Liver (tissue), 9 donors: ENCODE measurements around the gene FAM13A. TPM values are rescaled to one million over a fixed set of nuclear protein-coding genes. Genes with fewer than 3 reads are reported as not detected.

Experiments
- DNase-seq: peaks from one replicate; pipeline ENCODE4 v3.0.0-alpha.2; 2017; ENCODE audit warnings: low spot score
- H3K27ac ChIP-seq, 2 donors: one replicate each; pipeline ENCODE4 v1.7.0; 2013; ENCODE audit warnings: inconsistent platforms in 2 of 2, low read length in 2 of 2, control low read depth in 1 of 2, low read depth in 1 of 2, mild to moderate bottlenecking in 1 of 2
- H3K27me3 ChIP-seq, 4 donors: one replicate each; pipeline versions ENCODE4 v1.6.1 to v1.7.0; 2013; ENCODE audit warnings: low read length in 3 of 4, inconsistent platforms in 1 of 4, mild to moderate bottlenecking in 1 of 4, moderate library complexity in 1 of 4; ENCODE audit not compliant: control insufficient read depth in 4 of 4, insufficient read depth in 4 of 4
- H3K36me3 ChIP-seq, 4 donors: one replicate each; pipeline versions ENCODE4 v1.6.1 to v1.7.0; 2013; ENCODE audit warnings: low read length in 3 of 4, mild to moderate bottlenecking in 3 of 4, low read depth in 1 of 4, moderate library complexity in 1 of 4; ENCODE audit not compliant: control insufficient read depth in 4 of 4, insufficient read depth in 3 of 4
- H3K4me1 ChIP-seq, 4 donors: one replicate each; pipeline versions ENCODE4 v1.6.1 to v1.7.0; 2013; ENCODE audit warnings: low read length in 3 of 4, mild to moderate bottlenecking in 3 of 4, moderate library complexity in 1 of 4; ENCODE audit not compliant: control insufficient read depth in 4 of 4, insufficient read depth in 4 of 4
- H3K4me3 ChIP-seq, 3 donors: one replicate each; pipeline versions ENCODE4 v1.6.1 to v1.7.0; 2013; ENCODE audit warnings: low read length in 3 of 3, control low read depth in 1 of 3, low read depth in 1 of 3, mild to moderate bottlenecking in 1 of 3
- H3K9ac ChIP-seq, 2 donors: one replicate each; pipeline ENCODE4 v1.7.0; 2013; ENCODE audit warnings: low read length in 2 of 2, mild to moderate bottlenecking in 2 of 2, moderate library complexity in 2 of 2, control low read depth in 1 of 2, low read depth in 1 of 2
- H3K9me3 ChIP-seq, 4 donors: one replicate each; pipeline versions ENCODE4 v1.6.1 to v1.7.0; 2013; ENCODE audit warnings: low read length in 3 of 4; ENCODE audit not compliant: control insufficient read depth in 4 of 4
- ATF3 ChIP-seq: IDR thresholded peaks from 2 replicates; pipeline ENCODE4 v1.6.1; 2016; ENCODE audit warnings: antibody characterized with exemption
- CTCF ChIP-seq: fragments of 150-350 bp; IDR thresholded peaks from 2 replicates; pipeline ENCODE4 v1.5.1; 2017; ENCODE audit warnings: improper control_type of control experiment, low read depth, low read length; ENCODE audit not compliant: missing input control
- EGR1 ChIP-seq, 2 donors: IDR thresholded peaks; 2 replicates each; pipeline ENCODE4 v1.6.1; 2016 to 2018; ENCODE audit warnings: antibody characterized with exemption in 2 of 2, low read depth in 2 of 2
- FOXA2 ChIP-seq: IDR thresholded peaks from 2 replicates; pipeline ENCODE4 v1.6.1; 2016; ENCODE audit warnings: antibody characterized with exemption
- GABPA ChIP-seq, 2 donors: IDR thresholded peaks in 1 of 2; conservative IDR thresholded peaks in 1 of 2; 2 replicates each; pipeline ENCODE4 v1.6.1; 2016; ENCODE audit warnings: antibody characterized with exemption in 2 of 2, mild to moderate bottlenecking in 1 of 2, moderate library complexity in 1 of 2
- HNF4A ChIP-seq, 2 donors: conservative IDR thresholded peaks; 2 replicates each; pipeline ENCODE4 v1.6.1; 2016; ENCODE audit warnings: antibody characterized with exemption in 2 of 2, mild to moderate bottlenecking in 2 of 2
- JUND ChIP-seq, 2 donors: IDR thresholded peaks; 2 replicates each; pipeline ENCODE4 v1.6.1; 2016; ENCODE audit warnings: antibody characterized with exemption in 2 of 2
- MAX ChIP-seq: IDR thresholded peaks from 2 replicates; pipeline ENCODE4 v1.6.1; 2016; ENCODE audit warnings: antibody characterized with exemption
- NR2F2 ChIP-seq: IDR thresholded peaks from 2 replicates; pipeline ENCODE4 v1.6.1; 2016; ENCODE audit warnings: antibody characterized with exemption
- RAD21 ChIP-seq, 2 donors: IDR thresholded peaks; 2 replicates each; pipeline ENCODE4 v1.6.1; 2016; ENCODE audit warnings: antibody characterized with exemption in 2 of 2, mild to moderate bottlenecking in 2 of 2
- REST ChIP-seq: IDR thresholded peaks from 2 replicates; pipeline ENCODE4 v1.6.1; 2016; ENCODE audit warnings: antibody characterized with exemption, mild to moderate bottlenecking
- RXRA ChIP-seq, 2 donors: IDR thresholded peaks; 2 replicates each; pipeline ENCODE4 v1.6.1; 2017 to 2018; ENCODE audit warnings: antibody characterized with exemption in 2 of 2, mild to moderate bottlenecking in 1 of 2
- SP1 ChIP-seq: IDR thresholded peaks from 2 replicates; pipeline ENCODE4 v1.6.1; 2018; ENCODE audit warnings: antibody characterized with exemption, mild to moderate bottlenecking
- TAF1 ChIP-seq: conservative IDR thresholded peaks from 2 replicates; pipeline ENCODE4 v1.6.1; 2016; ENCODE audit warnings: antibody characterized with exemption, mild to moderate bottlenecking
- YY1 ChIP-seq: IDR thresholded peaks from 2 replicates; pipeline ENCODE4 v1.6.1; 2016; ENCODE audit warnings: antibody characterized with exemption, mild to moderate bottlenecking
- ZBTB33 ChIP-seq: IDR thresholded peaks from 2 replicates; pipeline ENCODE4 v1.6.1; 2016; ENCODE audit warnings: antibody characterized with exemption
- WGBS: extraction: QIAGEN DNeasy Blood & Tissue Kit; methylation state at CpG from one replicate; pipeline ENCODE4 v1.1.7; 2013; 5-methylcytosine and 5-hydroxymethylcytosine counted together
- polyA plus RNA-seq, 2 donors: library from polyadenylated mRNA; stranded (reverse) in 1 of 2; unstranded in 1 of 2; fragments of 200-250 nt in 1 of 2; fragments of >200 nt in 1 of 2; fragmentation: Nextera tagmentation in 1 of 2; extraction: Ambion mirVana in 1 of 2; gene quantifications; one replicate each; pipeline versions ENCODE4 v1.2.1 to v1.2.3, GENCODE V29; 2013 to 2015
- total RNA-seq, 2 donors: library from RNA; depleted of rRNA; stranded (reverse); fragments of >200 nt; gene quantifications; one replicate each; pipeline ENCODE4 v1.2.3, GENCODE V29; 2014
- donor health status: healthy.
- donor health status: healthy.
- donor health status: healthy.
- donor health status: healthy.
- donor health status: healthy.

The FAM13A gene
- total and polyA plus RNA-seq, 4 donors, result 14.9 to 52.9 (median 27.6) TPM

GRCh38 chr4:89055157-89056080 lies 1.6 kb downstream of the FAM13A start:
- Histone ChIP-seq H3K27ac (no peak overlapping the region), H3K36me3 (no peaks in the 10 kb centered on the region), H3K9ac (no peak overlapping the region), H3K9me3 (no peaks in the 10 kb centered on the region), H3K27me3 (no peaks in the 10 kb centered on the region), H3K4me1 (peaks cover 0 to 10% (median 0%) of the 10 kb centered on the region in 4 donors), H3K4me3 (no peak overlapping the region)
- no peak for TF ChIP-seq SP1
- no peak for TF ChIP-seq ZBTB33
- no peak for DNase-seq
- WGBS, result 76% methylated on average over 1 of the region's 1 CpG

GRCh38 chr4:89054627-89055026 lies 2.4 kb downstream of the FAM13A start:
- H3K36me3 ChIP-seq, result no peaks in the 10 kb centered on the region
- H3K9ac ChIP-seq, result no peak overlapping the region
- H3K9me3 ChIP-seq, result no peaks in the 10 kb centered on the region
- TF ChIP-seq FOXA2 (no peak), SP1 (no peak), JUND (IDR thresholded peaks at IDR 0.05) (no peak), HNF4A (conservative IDR thresholded peaks at IDR 0.05) (no peak), CTCF (no peak), RAD21 (IDR thresholded peaks at IDR 0.05) (no peak), ZBTB33 (no peak), TAF1 (no peak), EGR1 (IDR thresholded peaks at IDR 0.05; ENCODE audit: low read depth in 2 of 2) (no peak), YY1 (no peak), NR2F2 (no peak), MAX (no peak), REST (no peak), GABPA (IDR thresholded peaks at IDR 0.05 in 1 of 2, conservative IDR thresholded peaks at IDR 0.05 in 1 of 2) (no peak), ATF3 (no peak), RXRA (IDR thresholded peaks at IDR 0.05) (no peak)
- peaks cover 0 to 10% (median 0%) of the 10 kb centered on the region in 4 donors for H3K4me1 ChIP-seq
- no peaks in the 10 kb centered on the region for H3K27me3 ChIP-seq
- DNase-seq, result no peak
- H3K4me3 ChIP-seq, result no peak overlapping the region
- H3K27ac ChIP-seq, result no peak overlapping the region
- WGBS, result 65% methylated on average over 1 of the region's 1 CpG
